Nephron (organoid): ENCODE data around the gene PDZK1IP1.
A peak's percentile ranks its signal among the peaks of the same experiment; 100 is the strongest.

Source experiments
- H3K27ac Mint-ChIP-seq, 3 experiments: 2 replicates each; pipeline ENCODE4 v1.8.0; 2020; ENCODE audit warnings: mixed read lengths in 3 of 3, mild to moderate bottlenecking in 2 of 3, moderate library complexity in 1 of 3
- H3K27me3 Mint-ChIP-seq: 2 replicates; pipeline ENCODE4 v1.8.0; 2021; ENCODE audit warnings: low read depth, mild to moderate bottlenecking, moderate library complexity, mixed read lengths
- H3K36me3 Mint-ChIP-seq: 2 replicates; pipeline ENCODE4 v1.8.0; 2020; ENCODE audit warnings: low read depth, mixed read lengths
- H3K4me1 Mint-ChIP-seq: 2 replicates; pipeline ENCODE4 v1.8.0; 2020; ENCODE audit warnings: mixed read lengths
- H3K4me3 Mint-ChIP-seq, 3 experiments: 2 replicates each; pipeline ENCODE4 v1.8.0; 2020; ENCODE audit warnings: mild to moderate bottlenecking in 3 of 3, mixed read lengths in 3 of 3, moderate library complexity in 2 of 3
- H3K9me3 Mint-ChIP-seq: 2 replicates; pipeline ENCODE4 v1.8.0; 2020; ENCODE audit warnings: mixed read lengths
- CTCF ChIP-seq, 3 experiments: fragments of 200-600 bp; sonication (generic); IDR thresholded peaks; one replicate each; pipeline ENCODE4 v1.5.0; 2021; ENCODE audit warnings: antibody characterized with exemption in 3 of 3; ENCODE audit not compliant: unreplicated experiment in 3 of 3

The PDZK1IP1 gene

GRCh38 chr1:47189844-47190508 is at the start of gene PDZK1IP1:
TSS of gene PDZK1IP1 (minus strand) at chr1:47190036. CDS start at chr1:47189932, 104 bp downstream.
- Mint-ChIP-seq H3K9me3 (no peaks in the 10 kb centered on the region), H3K27me3 (peaks cover 30% of the 10 kb centered on the region), H3K27ac (peak within 1 kb of the TSS; percentile 64 to 82 (median 71)), H3K36me3 (no peaks in the 10 kb centered on the region), H3K4me3 (no peak within 1 kb of the TSS), H3K4me1 (peaks cover 34% of the 10 kb centered on the region)
- no peak for TF ChIP-seq CTCF (IDR thresholded peaks at IDR 0.05; ENCODE audit: unreplicated experiment in 3 of 3)

GRCh38 chr1:47238935-47239592 is 49.2 kb upstream of the PDZK1IP1 start:
- H3K27me3 Mint-ChIP-seq, result peaks cover 91% of the 10 kb centered on the region
- no peaks in the 10 kb centered on the region for H3K4me1 Mint-ChIP-seq
- no peak overlapping the region for H3K27ac Mint-ChIP-seq
- no peaks in the 10 kb centered on the region for H3K9me3 Mint-ChIP-seq
- TF ChIP-seq CTCF (IDR thresholded peaks at IDR 0.05; ENCODE audit: unreplicated experiment in 3 of 3), result no peak
- no peaks in the 10 kb centered on the region for H3K36me3 Mint-ChIP-seq
- no peak overlapping the region for H3K4me3 Mint-ChIP-seq

GRCh38 chr1:47235806-47236205 is 46.0 kb upstream of the PDZK1IP1 start:
- Mint-ChIP-seq H3K4me3 (peak overlapping the region in 1 of 3 experiments; percentile 41), H3K27me3 (peaks cover 94% of the 10 kb centered on the region), H3K36me3 (no peaks in the 10 kb centered on the region), H3K4me1 (peaks cover 15% of the 10 kb centered on the region), H3K9me3 (peaks cover 7% of the 10 kb centered on the region), H3K27ac (no peak overlapping the region)
- no peak for TF ChIP-seq CTCF (IDR thresholded peaks at IDR 0.05; ENCODE audit: unreplicated experiment in 3 of 3)

GRCh38 chr1:47235241-47235681 is 45.4 kb upstream of the PDZK1IP1 start:
- no peak for TF ChIP-seq CTCF (IDR thresholded peaks at IDR 0.05; ENCODE audit: unreplicated experiment in 3 of 3)
- no peak overlapping the region for H3K27ac Mint-ChIP-seq
- no peak overlapping the region for H3K4me3 Mint-ChIP-seq
- H3K27me3 Mint-ChIP-seq, result peaks cover 94% of the 10 kb centered on the region
- peaks cover 15% of the 10 kb centered on the region for H3K4me1 Mint-ChIP-seq
- peaks cover 7% of the 10 kb centered on the region for H3K9me3 Mint-ChIP-seq
- H3K36me3 Mint-ChIP-seq, result no peaks in the 10 kb centered on the region

GRCh38 chr1:47233186-47233585 is 43.4 kb upstream of the PDZK1IP1 start:
- peaks cover 21% of the 10 kb centered on the region for H3K4me1 Mint-ChIP-seq
- no peak overlapping the region for H3K27ac Mint-ChIP-seq
- peaks cover 7% of the 10 kb centered on the region for H3K9me3 Mint-ChIP-seq
- TF ChIP-seq CTCF (IDR thresholded peaks at IDR 0.05; ENCODE audit: unreplicated experiment in 3 of 3), result no peak
- peaks cover 99% of the 10 kb centered on the region for H3K27me3 Mint-ChIP-seq
- H3K4me3 Mint-ChIP-seq, result peak overlapping the region; percentile 26 to 66 (median 63)
- H3K36me3 Mint-ChIP-seq, result no peaks in the 10 kb centered on the region
